Spleen (tissue), 11 donors: Measurements from ENCODE around the gene RNF44. TPM values are rescaled to one million over a fixed set of nuclear protein-coding genes. Genes with fewer than 3 reads are reported as not detected.

Source experiments
- DNase-seq: peaks from one replicate; pipeline ENCODE4 v3.0.0-alpha.2; 2020
- H3K27ac ChIP-seq, 8 donors: fragments of 200-600 bp; sonication (generic) in 7 of 8; 1 replicate in 4 of 8; 2 replicates in 4 of 8; pipeline versions ENCODE4 v1.5.0 to v1.8.0; 2016 to 2021; ENCODE audit warnings: inconsistent platforms in 4 of 8, mild to moderate bottlenecking in 4 of 8, moderate library complexity in 1 of 8
- H3K27me3 ChIP-seq, 7 donors: fragments of 200-600 bp; sonication (generic) in 6 of 7; replicated peaks in 1 of 7; 1 replicate in 4 of 7; 2 replicates in 3 of 7; pipeline versions ENCODE4 v1.5.0 to v1.8.0; 2016 to 2021; ENCODE audit warnings: inconsistent platforms in 3 of 7, mild to moderate bottlenecking in 1 of 7
- H3K36me3 ChIP-seq, 6 donors: fragments of 200-600 bp; sonication (generic) in 5 of 6; 1 replicate in 4 of 6; 2 replicates in 2 of 6; pipeline versions ENCODE4 v1.5.0 to v1.8.0; 2016 to 2021; ENCODE audit warnings: inconsistent platforms in 2 of 6
- H3K4me1 ChIP-seq, 6 donors: fragments of 200-600 bp; sonication (generic) in 5 of 6; 1 replicate in 3 of 6; 2 replicates in 3 of 6; pipeline versions ENCODE4 v1.5.0 to v1.8.0; 2016 to 2021; ENCODE audit warnings: inconsistent platforms in 3 of 6
- H3K4me3 ChIP-seq, 8 donors: fragments of 200-600 bp; sonication (generic) in 7 of 8; 1 replicate in 4 of 8; 2 replicates in 4 of 8; pipeline versions ENCODE4 v1.5.0 to v1.8.0; 2016 to 2021; ENCODE audit warnings: inconsistent platforms in 4 of 8, mild to moderate bottlenecking in 4 of 8, moderate library complexity in 2 of 8
- H3K9me3 ChIP-seq, 8 donors: fragments of 200-600 bp; sonication (generic) in 7 of 8; 1 replicate in 4 of 8; 2 replicates in 4 of 8; pipeline versions ENCODE4 v1.5.0 to v1.8.0; 2016 to 2021; ENCODE audit warnings: inconsistent platforms in 4 of 8
- CTCF ChIP-seq, 11 experiments: fragments of 200-600 bp in 7 of 11; fragments of 450-650 bp in 4 of 11; sonication (generic) in 4 of 11; IDR thresholded peaks in 8 of 11; conservative IDR thresholded peaks in 3 of 11; 1 replicate in 7 of 11; 2 replicates in 4 of 11; pipeline versions ENCODE4 v1.4.0 to v1.8.0; 2016 to 2021; ENCODE audit warnings: antibody characterized with exemption in 11 of 11, inconsistent platforms in 4 of 11, mild to moderate bottlenecking in 1 of 11
- POLR2A ChIP-seq, 3 donors: fragments of 450-650 bp; IDR thresholded peaks; one replicate each; pipeline ENCODE4 v1.5.1; 2017; ENCODE audit warnings: antibody characterized with exemption in 3 of 3, mild to moderate bottlenecking in 1 of 3
- POLR2AphosphoS5 ChIP-seq, 3 donors: sonication (generic); formaldehyde crosslinking; IDR thresholded peaks; one replicate each; pipeline ENCODE4 v1.5.1; 2017; ENCODE audit warnings: antibody characterized with exemption in 3 of 3
- WGBS, 5 donors: extraction: QIAGEN DNeasy Blood & Tissue Kit in 3 of 5; methylation state at CpG; one replicate each; pipeline versions ENCODE4 v1.1.5 to v1.1.7; 2013 to 2018; 5-methylcytosine and 5-hydroxymethylcytosine counted together
- intact Hi-C: fragments of 100-400 bp; cut with DNase I; formaldehyde crosslinking; loops from one replicate; pipeline ENCODE4 v1.15.0; 2023; ENCODE audit warnings: low total_unique reads
- polyA plus RNA-seq, 3 donors: library from polyadenylated mRNA; stranded (reverse); fragments of 200-250 nt; gene quantifications; one replicate each; pipeline ENCODE4 v1.2.1, GENCODE V29; 2013
- small RNA-seq, 4 donors: library from RNA; depleted of rRNA; stranded (forward); fragments of <200 nt; gene quantifications; one replicate each; pipeline ENCODE3, GENCODE V24; 2016
- total RNA-seq, 7 donors: library from RNA; depleted of rRNA in 3 of 7; stranded (reverse); fragments of >200 nt in 3 of 7; fragmentation: NEBNext Ultra II Directional in 4 of 7; extraction: Animal tissue kit (Norgen Biotek cat#: 25700) in 4 of 7; gene quantifications; one replicate each; pipeline versions ENCODE4 v1.1.0 to v1.2.1, GENCODE V29; 2016 to 2021
- donor health status: healthy with polysubstance abuse.
- donor health status: DM: no; HTN: no; CAD: no; lungs with moderate emphysema.
- donor health status: DM: no; HTN: no; CAD: no.
- donor health status: Bipolar disorder and iron deficiency.
- donor health status: healthy.
- donor health status: DM: no; HTN: no; CAD: no.
- donor health status: DM: yes; HTN: yes; CAD: no.

Gene RNF44
- total and polyA plus RNA-seq, 10 donors, result 28.0 to 143 (median 103) TPM

- Histone ChIP-seq H3K9me3 (no peaks in the 10 kb centered on the region), H3K27me3 (no peaks in the 10 kb centered on the region), H3K36me3 (peaks cover 0 to 90% (median 49%) of the 10 kb centered on the region in 6 donors), H3K27ac (no peak overlapping the region), H3K4me1 (peaks cover 0 to 52% (median 0%) of the 10 kb centered on the region in 6 donors), H3K4me3 (no peak overlapping the region)
- intact Hi-C loops, result no loop called here
- DNase-seq, result no peak
- TF ChIP-seq POLR2AphosphoS5 (IDR thresholded peaks at IDR 0.05) (no peak), POLR2A (IDR thresholded peaks at IDR 0.05) (no peak), CTCF (IDR thresholded peaks at IDR 0.05 in 8 of 11, conservative IDR thresholded peaks at IDR 0.05 in 3 of 11) (no peak)
- WGBS, 5 donors, result 86 to 94% (median 90%) methylated on average over 7 of the region's 7 CpGs
These were observed 50.9 kb downstream of the RNF44 start for GRCh38 chr5:176486189-176486757.

GRCh38 chr5:176485176-176485575 lies 52.0 kb downstream of the RNF44 start:
- H3K36me3 ChIP-seq, result peaks cover 0 to 90% (median 47%) of the 10 kb centered on the region in 6 donors
- WGBS, 5 donors, result 86 to 98% (median 91%) methylated on average over 2 of the region's 2 CpGs
- H3K27ac ChIP-seq, result peak overlapping the region in 1 of 8 donors; percentile 2
- no peaks in the 10 kb centered on the region for H3K9me3 ChIP-seq
- no peak for DNase-seq
- peaks cover 0 to 52% (median 0%) of the 10 kb centered on the region in 6 donors for H3K4me1 ChIP-seq
- TF ChIP-seq CTCF (IDR thresholded peaks at IDR 0.05 in 8 of 11, conservative IDR thresholded peaks at IDR 0.05 in 3 of 11) (no peak), POLR2AphosphoS5 (IDR thresholded peaks at IDR 0.05) (no peak), POLR2A (IDR thresholded peaks at IDR 0.05) (no peak)
- intact Hi-C loops, result no loop called here
- no peaks in the 10 kb centered on the region for H3K27me3 ChIP-seq
- H3K4me3 ChIP-seq, result no peak overlapping the region

- Histone ChIP-seq H3K9me3 (no peaks in the 10 kb centered on the region), H3K4me1 (peaks cover 0 to 30% (median 0%) of the 10 kb centered on the region in 6 donors)
These were observed 55.5 kb downstream of the RNF44 start for GRCh38 chr5:176481711-176482110.

More at GRCh38 chr5:176481711-176482110, 55.5 kb downstream of the RNF44 start:
- Histone ChIP-seq H3K36me3 (peaks cover 0 to 76% (median 41%) of the 10 kb centered on the region in 6 donors), H3K4me3 (no peak overlapping the region), H3K27ac (no peak overlapping the region), H3K27me3 (no peaks in the 10 kb centered on the region)
- no peak for DNase-seq
- WGBS, 5 donors, result 79 to 88% (median 86%) methylated on average over 4 of the region's 4 CpGs
- TF ChIP-seq POLR2AphosphoS5 (IDR thresholded peaks at IDR 0.05) (no peak), CTCF (IDR thresholded peaks at IDR 0.05 in 8 of 11, conservative IDR thresholded peaks at IDR 0.05 in 3 of 11) (no peak), POLR2A (IDR thresholded peaks at IDR 0.05) (no peak)
- intact Hi-C loops, result no loop called here

Small RNA genes within 50 kb of the gene (small RNA-seq; reads per million reads assigned to genes)
- gene RF00019 (0 reads per million in 4 donors), gene RN7SL684P (0 reads per million in 4 donors)

Other genes with a start within 250 kb of the RNF44 start
- gene KIAA1191, start 175.6 kb downstream of the RNF44 start, total RNA-seq, result 10 to 100 TPM; 60.2 to 99.0 (median 75.1) TPM
- gene KIAA1191, start 175.6 kb downstream of the RNF44 start, polyA plus RNA-seq, result 10 to 100 TPM; 24.4 to 34.4 (median 26.3) TPM
- gene ARL10, start 171.9 kb downstream of the RNF44 start, total RNA-seq, result 10 to 100 TPM in 3 of 7 donors, 1 to 10 TPM in 4; 4.7 to 17.8 (median 9.0) TPM
- 1 to 10 TPM; 1.6 to 4.0 (median 2.6) TPM for gene ARL10, start 171.9 kb downstream of the RNF44 start, polyA plus RNA-seq
- 10 to 100 TPM in 5 of 7 donors, 1 to 10 TPM in 2; 5.9 to 23.3 (median 12.4) TPM for gene NOP16, start 148.8 kb downstream of the RNF44 start, total RNA-seq
- 10 to 100 TPM; 37.4 to 47.1 (median 41.5) TPM for gene NOP16, start 148.8 kb downstream of the RNF44 start, polyA plus RNA-seq
- 100 to 1,000 TPM in 4 of 7 donors, 10 to 100 TPM in 3; 89.3 to 191 (median 102) TPM for gene HIGD2A, start 148.7 kb downstream of the RNF44 start, total RNA-seq
- gene HIGD2A, start 148.7 kb downstream of the RNF44 start, polyA plus RNA-seq, result 100 to 1,000 TPM; 196 to 276 (median 220) TPM
- gene CLTB, start 120.9 kb downstream of the RNF44 start, total RNA-seq, result 10 to 100 TPM; 51.9 to 70.2 (median 62.9) TPM
- gene CLTB, start 120.9 kb downstream of the RNF44 start, polyA plus RNA-seq, result 10 to 100 TPM; 64.1 to 98.4 (median 69.2) TPM
- gene FAF2, start 89.0 kb downstream of the RNF44 start, total RNA-seq, result 10 to 100 TPM; 28.6 to 41.3 (median 34.0) TPM
- 1 to 10 TPM; 7.6 to 9.4 (median 9.1) TPM for gene FAF2, start 89.0 kb downstream of the RNF44 start, polyA plus RNA-seq
- gene CDHR2, start 11.9 kb upstream of the RNF44 start, total RNA-seq, result 1 to 10 TPM in 1 of 7 donors, under 1 TPM in 4, not detected in 2; 0.17 to 1.4 (median 0.54) TPM
- gene CDHR2, start 11.9 kb upstream of the RNF44 start, polyA plus RNA-seq, result under 1 TPM; 0.02 to 0.26 (median 0.10) TPM
- gene GPRIN1, start 72.8 kb upstream of the RNF44 start, total RNA-seq, result 1 to 10 TPM in 4 of 7 donors, under 1 TPM in 3; 0.52 to 1.3 (median 1.1) TPM
- gene GPRIN1, start 72.8 kb upstream of the RNF44 start, polyA plus RNA-seq, result under 1 TPM; 0.13 to 0.48 (median 0.46) TPM
- not detected for gene SNCB, start 93.1 kb upstream of the RNF44 start, total RNA-seq
- gene SNCB, start 93.1 kb upstream of the RNF44 start, polyA plus RNA-seq, result under 1 TPM; 0.19 to 0.41 (median 0.33) TPM
- gene EIF4E1B, start 93.3 kb upstream of the RNF44 start, total RNA-seq, result not detected
- not detected for gene EIF4E1B, start 93.3 kb upstream of the RNF44 start, polyA plus RNA-seq
- 10 to 100 TPM; 18.4 to 36.4 (median 24.1) TPM for gene TSPAN17, start 110.1 kb upstream of the RNF44 start, total RNA-seq
- 10 to 100 TPM; 15.3 to 33.3 (median 22.6) TPM for gene TSPAN17, start 110.1 kb upstream of the RNF44 start, polyA plus RNA-seq